SHP77 treated with DMSO at 0.1 percent for 48 hours (cell line): ENCODE data around the gene TRAF2.
A peak's percentile ranks its signal among the peaks of the same experiment; 100 is the strongest.

ENCODE experiments used
- DNase-seq: peaks from one replicate; lab custom pipeline; 2025; lab: John Stamatoyannopoulos, UW

Gene TRAF2

GRCh38 chr9:136937186-136938001, 51.1 kb downstream of the TRAF2 start:
- no peak for DNase-seq

DNA sequence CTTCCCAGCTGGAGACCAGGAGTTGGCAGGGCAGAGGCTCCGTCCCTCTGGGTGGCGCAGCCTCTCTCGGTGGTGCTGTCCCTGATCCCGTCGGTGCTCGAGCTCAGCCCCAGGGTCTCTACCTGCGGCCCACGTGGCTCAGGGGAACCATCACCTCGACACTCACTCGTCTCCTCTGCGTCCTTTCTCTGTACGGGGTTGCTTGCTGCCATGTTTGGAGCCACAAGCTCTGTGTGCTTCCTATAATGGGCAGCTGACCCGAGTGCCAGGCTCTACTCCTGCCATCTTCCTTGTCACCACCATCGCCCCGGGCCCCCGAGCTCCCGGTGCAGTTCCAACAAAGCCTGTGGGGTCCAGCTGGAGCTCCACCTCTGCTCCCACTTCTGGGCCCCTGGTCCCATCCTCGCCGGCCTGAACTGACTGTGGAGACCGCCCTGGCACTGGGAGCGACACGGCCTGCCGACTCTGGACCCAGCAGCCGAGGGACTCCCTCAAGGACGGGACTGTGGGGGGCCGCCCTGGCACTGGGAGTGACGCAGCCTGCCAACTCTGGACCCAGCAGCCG, 53.2 kb downstream of the TRAF2 start:
- no peak for DNase-seq

DNA sequence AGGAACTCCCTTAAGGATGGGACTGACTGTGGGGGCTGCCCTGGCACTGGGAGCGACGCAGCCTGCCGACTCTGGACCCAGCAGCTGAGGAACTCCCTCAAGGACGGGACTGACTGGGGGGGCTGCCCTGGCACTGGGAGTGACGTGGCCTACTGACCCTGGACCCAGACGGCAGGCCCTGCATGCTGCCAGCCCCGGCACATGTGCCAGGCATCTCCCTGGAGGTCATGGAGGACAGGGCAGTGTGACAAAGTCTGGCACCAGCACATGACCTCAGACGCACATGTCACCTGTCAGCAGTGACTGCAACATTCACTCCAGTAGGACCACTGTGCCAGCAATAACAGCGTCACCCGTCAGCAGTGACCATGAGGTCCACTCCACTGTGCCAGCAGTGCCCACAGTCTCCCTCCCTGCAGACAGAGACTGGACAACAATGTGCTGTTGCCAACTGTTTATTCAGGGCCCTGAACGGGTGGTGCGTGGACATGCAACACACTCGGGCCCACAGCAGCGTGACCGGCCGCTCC, 53.7 kb downstream of the TRAF2 start:
- no peak for DNase-seq

DNA sequence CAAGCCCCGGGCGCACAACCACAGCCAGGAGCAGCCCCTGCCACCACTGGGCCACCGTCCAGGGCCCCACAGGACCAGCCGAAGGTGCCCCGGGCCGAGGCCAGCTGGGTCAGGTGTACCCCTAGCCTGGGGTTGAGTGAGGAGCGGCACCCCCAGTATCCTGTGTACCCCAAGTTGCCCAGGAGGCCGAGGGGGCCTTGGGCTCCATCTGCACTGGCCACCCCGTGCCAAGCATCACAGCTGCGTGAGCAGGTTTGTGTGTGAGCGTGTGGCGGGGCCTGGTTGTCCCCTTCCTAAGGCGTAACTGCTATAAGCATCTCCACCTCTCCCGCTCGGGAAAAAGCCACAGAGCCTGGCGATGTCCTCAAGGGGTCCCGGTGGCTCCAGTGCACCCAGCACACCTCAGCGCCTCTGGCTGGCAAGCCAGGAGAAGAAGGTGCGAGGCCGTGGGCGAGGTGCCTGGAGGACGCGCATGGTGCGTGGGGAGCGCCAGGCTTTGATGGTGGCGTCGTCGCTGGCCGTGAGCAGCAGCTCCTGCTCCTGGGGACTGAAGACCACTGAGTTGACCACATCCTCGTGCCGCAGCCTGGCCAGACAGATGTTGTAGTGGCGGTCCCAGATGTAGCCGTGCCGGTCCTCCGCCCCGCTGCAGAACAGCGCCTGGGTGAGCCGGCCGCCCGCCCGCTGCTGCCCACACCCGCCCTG, 54.4 kb downstream of the TRAF2 start:
- DNase-seq: no peak

DNA sequence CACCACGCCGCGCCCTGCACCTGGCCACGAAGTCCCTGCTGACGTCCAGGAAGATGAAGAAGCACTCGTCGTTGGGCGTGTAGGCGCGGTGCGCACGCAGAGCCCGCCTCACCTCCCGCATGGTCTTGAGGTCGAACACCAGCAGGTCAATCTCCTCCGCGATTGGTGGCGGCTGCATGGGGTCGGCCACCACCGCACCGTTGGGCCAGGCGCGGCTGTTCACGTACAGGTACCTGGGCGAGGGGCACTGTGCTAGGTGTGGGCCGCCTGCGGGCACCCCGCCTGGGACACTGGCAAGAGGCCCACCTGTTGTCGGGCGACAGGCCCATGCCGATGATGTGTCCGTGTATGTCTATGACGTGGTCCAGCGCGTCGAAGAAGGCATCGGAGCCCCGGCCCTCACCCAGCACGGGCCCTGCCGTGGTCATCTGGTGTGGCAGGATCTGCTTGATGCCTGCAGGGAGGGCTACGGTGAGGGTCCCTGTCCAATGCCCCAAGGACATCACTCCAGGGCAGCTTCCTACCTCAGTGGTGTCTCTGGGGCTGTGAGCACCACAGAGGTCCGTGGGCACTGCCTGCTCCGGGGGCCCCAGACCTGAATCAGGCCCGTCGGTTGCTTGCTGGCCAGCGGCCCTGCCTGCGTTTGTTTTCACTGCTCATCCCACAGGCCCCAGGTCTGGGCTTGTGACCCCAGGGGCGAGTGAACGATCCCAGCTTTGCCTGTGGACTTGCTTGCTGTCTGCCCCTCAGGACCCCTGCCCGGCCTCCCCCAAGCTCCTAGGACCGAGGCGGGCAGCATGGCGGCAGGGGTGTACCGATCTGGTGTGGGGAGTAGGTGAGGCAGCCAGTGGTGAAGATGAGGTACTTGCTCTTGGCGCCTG, 55.2 kb downstream of the TRAF2 start:
- DNase-seq: no peak

DNA sequence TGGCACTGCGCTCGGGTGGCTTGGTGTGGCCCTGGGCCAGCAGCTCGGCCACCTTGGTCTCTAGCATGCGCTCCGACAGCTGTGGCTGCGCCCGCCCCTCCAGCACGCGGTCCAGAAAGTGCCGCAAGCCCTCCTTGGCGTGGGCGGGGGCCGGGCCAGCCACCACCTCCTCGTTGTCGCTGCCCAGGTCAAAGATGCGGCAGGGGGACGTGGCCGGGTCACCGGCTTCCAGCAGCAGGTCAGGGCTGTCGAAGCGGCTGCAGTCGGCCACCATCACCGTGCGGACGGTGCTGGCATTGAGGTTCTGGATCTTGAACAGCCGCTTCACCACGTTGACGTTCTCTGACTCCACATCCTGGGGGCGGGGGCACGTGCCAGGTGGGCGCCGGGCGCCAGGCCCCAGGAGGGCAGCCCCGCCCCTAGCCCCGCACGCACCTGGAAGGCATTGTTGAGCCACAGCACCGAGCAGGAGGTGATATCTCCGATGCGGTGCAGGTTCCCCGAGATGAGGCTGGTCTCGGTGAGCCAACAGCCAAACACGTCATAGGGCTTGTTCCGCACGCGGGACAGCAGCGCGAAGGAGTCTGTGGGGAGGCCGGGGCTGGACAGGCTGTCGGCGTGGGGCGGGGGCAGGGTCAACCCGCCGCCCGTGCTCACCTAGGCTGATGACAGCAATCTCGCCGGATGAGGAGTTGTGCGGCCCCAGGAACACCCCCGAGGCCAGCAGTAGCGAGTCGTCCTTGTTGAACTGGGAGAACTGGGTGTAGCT, 56.0 kb downstream of the TRAF2 start:
- DNase-seq: no peak

DNA sequence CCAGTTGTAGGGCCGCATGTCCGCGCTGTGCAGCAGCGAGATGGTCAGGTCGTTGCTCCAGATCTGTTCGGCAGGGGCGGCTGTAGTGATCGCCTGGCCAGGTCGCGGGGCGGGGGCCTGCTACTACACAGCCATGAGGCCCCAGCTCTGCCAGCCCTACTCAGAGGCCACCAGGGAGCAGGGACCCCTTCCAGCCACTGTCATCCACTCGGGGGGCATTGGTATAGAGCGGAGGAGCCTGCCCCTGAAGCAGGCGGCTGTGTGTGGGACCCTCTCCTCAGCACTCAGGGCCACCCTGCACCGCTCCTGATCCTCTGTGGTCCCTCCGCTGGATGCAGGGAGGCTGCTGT, 56.5 kb downstream of the TRAF2 start:
- DNase-seq: no peak

DNA sequence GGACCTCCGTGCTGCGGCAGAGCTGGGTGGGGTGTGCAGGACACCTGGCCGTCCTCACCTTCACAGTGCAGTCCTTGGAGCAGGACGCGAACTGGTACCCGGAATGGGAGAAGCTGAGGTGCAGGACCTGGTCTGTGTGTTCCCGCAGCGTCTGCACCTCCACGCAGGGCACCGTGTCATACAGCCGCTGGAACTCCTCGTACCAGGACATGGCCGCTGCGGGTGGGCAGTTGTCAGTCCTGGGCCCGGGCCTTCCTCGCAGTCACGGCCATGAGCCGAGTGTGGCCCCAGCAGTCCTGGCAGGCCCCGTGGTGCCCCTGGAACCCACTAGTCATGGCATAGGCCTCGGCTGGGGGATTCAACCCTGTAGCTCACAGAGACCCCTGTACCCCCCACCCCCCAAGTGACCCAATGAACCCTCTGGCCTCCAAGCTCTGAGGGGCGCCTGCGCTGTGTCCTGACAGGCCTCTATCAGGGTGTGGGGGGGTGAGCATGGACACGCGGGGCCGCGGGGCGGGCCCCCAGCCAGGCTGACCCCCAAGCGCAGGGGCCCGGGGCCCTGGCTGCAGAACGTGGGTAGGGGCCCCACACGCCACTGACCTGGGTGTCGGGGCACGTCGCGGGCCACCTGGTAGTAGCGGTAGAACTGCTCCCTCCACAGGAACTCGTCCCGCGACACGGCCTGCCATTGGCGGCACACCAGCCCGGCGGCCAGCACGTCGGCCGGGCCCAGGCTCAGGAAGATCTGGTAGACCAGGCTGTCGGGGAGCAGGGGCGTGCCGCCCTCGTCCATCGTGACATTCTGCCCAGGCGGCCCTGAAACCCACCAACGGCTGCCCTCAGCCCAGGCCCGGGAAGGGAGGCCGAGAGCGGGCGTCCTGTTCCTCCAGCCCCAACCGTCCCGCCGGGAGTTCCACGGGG, 57.2 kb downstream of the TRAF2 start:
- DNase-seq: no peak

GRCh38 chr9:136944212-136944518, 57.8 kb downstream of the TRAF2 start:
- no peak for DNase-seq

DNA sequence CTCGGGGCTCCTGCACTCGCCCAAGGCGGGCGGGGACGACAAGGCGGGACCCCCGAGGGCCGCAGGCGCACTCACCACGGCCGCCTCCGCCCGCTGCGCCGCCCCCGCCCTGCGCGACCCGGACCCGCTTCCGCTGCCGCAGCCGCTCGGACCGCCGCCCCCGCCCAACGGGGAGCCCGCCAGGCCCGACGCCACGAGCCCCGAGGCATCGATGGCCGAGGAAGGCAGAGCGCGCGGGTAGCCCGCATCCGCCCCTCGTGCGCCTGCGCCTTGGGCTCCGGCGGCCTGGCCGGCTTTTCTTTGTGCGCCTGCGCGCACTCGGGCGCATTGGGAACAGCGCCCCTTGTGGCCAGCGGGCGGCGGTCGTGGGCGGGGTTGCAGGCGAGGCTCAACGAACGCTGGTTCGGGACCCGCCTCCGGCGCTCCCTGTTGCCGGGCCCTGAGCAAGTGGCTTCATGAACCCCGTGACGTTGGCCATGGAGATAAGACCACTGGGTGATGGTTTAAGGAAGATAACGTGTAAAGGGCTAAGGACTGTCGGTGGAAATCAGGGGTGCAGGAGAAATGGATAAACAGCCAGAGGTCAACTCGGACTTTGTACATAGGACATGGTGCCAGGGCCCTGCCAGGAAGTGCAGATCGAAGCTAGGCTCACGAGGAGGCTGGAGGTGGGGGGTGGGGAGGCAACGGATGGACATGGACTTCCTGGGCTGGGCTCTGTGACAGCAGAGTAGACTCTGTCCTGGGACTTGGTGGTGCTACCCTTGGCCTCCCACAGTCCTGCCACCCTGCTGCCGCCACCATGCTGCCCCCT, 58.4 kb downstream of the TRAF2 start, which contains the start of the genes C8G and FBXW5:
TSS of gene C8G (plus strand) at position 725 of the 814 bp plus-strand sequence. CDS start at position 803, 78 bp downstream.
TSS of gene FBXW5 (minus strand) at position 220 of the 814 bp plus-strand sequence. CDS start 655 bp downstream, outside the sequence.
- DNase-seq: peak; percentile 69

- no peak for DNase-seq
Observed at GRCh38 chr9:136945333-136946227, 59.3 kb downstream of the TRAF2 start.

- no peak for DNase-seq
Observed at GRCh38 chr9:136946228-136947027, 60.1 kb downstream of the TRAF2 start.

DNA sequence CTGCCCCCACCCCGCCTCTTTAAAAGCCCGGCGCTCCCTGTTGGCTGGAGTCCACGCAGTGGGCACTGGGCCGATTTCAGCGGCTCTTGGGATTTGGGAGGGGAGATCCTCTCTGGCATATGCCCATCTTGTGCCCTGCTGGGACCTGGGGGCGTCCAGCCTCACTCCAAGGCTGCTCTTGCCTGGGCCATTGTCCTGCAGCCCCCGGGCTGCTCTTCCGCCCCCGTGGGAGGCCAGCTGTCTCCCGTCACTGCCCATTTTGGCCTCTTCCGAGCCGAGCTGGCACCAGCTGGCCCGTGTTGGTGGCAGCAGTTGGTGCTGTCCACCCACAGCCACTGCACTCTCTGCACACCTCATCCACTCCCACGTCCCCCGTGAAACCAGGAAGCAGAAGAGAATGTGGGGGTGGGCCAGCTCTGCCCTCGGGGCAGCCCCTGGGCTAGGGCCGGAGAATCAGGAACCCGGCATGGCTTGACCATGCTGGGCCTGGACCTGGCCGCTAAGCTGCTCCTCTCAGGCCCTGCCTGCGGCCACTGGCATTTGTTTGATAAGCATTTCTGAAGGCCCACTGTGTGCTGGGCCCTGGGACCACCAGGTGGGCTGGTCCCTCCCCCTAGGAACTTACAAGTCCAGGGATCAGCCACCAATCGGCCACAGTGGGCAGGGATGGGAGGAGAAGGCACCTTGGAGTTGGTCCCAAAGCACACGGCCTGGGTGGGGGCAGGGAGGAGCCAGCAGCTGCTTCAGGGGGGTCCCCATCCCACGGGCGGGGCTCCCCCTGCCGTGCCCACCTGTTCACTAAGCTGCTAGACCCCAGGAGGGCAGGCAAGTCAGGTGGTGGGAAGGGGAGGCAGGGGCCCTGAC, 60.9 kb downstream of the TRAF2 start:
- no peak for DNase-seq

DNA sequence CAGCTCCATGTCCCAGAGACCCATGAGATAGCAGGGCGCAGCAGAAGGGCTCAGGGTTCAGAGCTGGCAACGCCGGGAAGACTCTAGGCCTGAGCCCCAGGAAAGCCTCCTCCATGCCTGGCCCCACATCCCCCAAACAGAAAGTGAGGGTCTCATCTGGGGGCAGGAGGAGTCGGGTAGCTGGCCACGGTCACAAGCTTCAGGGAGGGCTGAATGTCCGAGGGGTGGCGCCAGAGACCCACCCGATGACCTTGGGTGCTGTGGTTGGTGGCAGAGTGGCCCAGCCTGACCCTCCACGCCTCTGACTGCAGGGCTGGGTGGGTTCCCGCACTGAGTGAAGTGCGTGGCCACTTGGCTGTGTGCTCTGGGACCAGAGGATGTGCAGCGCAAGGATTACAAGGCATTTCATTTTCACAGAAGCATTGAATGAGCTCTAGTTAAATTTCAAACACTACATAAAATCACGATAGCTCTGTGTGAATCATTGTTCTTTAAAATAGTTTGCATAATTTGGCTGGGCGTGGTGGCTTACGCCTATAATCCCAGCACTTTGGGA, 61.7 kb downstream of the TRAF2 start:
- no peak for DNase-seq

DNA sequence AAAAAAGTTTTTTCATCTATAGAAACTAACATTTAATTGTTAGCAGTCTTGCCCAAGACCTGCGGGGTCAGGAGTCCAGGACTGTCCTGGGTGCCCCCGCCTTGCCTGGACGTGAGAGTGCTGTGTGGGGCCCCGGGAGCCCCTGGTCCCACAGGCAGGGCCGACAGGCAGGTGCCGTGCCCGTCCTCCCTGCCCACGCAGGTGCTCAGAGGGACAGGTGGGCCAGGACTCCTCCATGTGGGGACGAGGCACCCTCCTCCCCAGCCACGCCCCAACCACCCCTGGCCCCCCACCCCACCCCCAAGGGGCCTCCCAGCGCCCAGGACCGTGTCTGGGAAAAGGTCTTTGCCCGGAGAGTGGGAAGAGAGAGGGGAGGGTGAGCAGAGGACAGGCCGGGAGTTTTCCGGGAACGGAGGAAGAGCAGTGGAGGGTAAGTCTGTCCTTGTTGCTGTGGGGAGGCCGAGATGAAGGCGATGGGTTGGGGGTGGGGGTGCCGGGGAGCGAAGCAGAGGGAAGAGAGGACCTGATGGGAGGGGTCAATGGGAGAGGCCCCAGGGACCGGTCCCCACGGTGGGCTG, 63.0 kb downstream of the TRAF2 start:
- no peak for DNase-seq
